Left ventricle myocardium inferior (tissue), 1 donor: ENCODE measurements around the gene MPHOSPH10. TPM values are rescaled to one million over a fixed set of nuclear protein-coding genes. Genes with fewer than 3 reads are reported as not detected.
"Not testable (repeated sequence)": the region's sequence is repeated elsewhere in the genome, so short reads cannot be mapped to it uniquely, and the experiment has no call there.

ENCODE experiments used
- DNase-seq: peaks from one replicate; pipeline ENCODE4 v3.0.0-alpha.2; 2020
- H3K27ac ChIP-seq: fragments of 200-600 bp; replicated peaks from 2 replicates; pipeline ENCODE4 v1.8.0; 2021
- H3K27me3 ChIP-seq: fragments of 200-600 bp; 2 replicates; pipeline ENCODE4 v1.8.0; 2021; ENCODE audit warnings: low read depth
- H3K36me3 ChIP-seq: fragments of 200-600 bp; 2 replicates; pipeline ENCODE4 v1.8.0; 2021
- H3K4me1 ChIP-seq: fragments of 200-600 bp; 2 replicates; pipeline ENCODE4 v1.8.0; 2021
- H3K4me3 ChIP-seq: fragments of 200-600 bp; 2 replicates; pipeline ENCODE4 v1.8.0; 2021; ENCODE audit warnings: mild to moderate bottlenecking, moderate library complexity
- H3K9me3 ChIP-seq: fragments of 200-600 bp; replicated peaks from 2 replicates; pipeline ENCODE4 v1.8.0; 2021
- intact Hi-C: fragments of 100-400 bp; cut with micrococcal nuclease; formaldehyde crosslinking; loops from one replicate; pipeline ENCODE4 v1.11.0; 2022
- total RNA-seq: library from RNA; stranded (reverse); fragmentation: NEBNext Ultra II Directional; extraction: Animal tissue kit (Norgen Biotek cat#: 25700); gene quantifications from one replicate; pipeline ENCODE4 v1.2.1, GENCODE V29; 2021
- TF ChIP-seq, protein P1 (sequence below): fragments of 200-600 bp; IDR thresholded peaks from 2 replicates; pipeline ENCODE4 v1.8.0; 2021; ENCODE audit warnings: antibody characterized with exemption, mild to moderate bottlenecking, borderline replicate concordance
- donor health status: DM: no; HTN: yes; CAD: no; lungs with severe emphysema.

The MPHOSPH10 gene
- total RNA-seq, 1 donor from 2014 or later, result 20.7 TPM

- intact Hi-C loops, result no loop called here
These were observed 30.1 kb upstream of the MPHOSPH10 start for GRCh38 chr2:71100195-71100964.

DNA sequence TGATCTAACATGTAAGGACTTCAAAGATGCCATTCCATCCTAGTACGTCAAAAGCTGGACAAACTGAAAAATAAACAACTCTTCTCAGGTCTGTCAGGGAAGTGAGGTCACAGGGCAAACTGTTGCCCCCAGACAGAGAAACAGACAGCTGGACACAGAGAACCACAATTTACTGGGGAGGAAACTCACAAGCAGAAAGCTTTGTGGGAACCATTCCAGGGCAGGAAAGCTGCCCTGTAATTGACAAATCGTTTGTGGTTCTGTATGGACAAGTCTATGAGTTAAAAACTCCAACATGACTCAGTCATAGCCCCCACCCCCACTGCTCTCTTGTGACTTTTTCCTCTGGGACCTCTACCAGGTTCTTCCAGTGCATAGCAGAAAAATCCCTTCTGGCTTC, 28.8 kb upstream of the MPHOSPH10 start:
- Histone ChIP-seq H3K9me3 (no peaks in the 10 kb centered on the region), H3K4me1 (no peaks in the 10 kb centered on the region), H3K4me3 (no peak overlapping the region), H3K27me3 (no peaks in the 10 kb centered on the region), H3K27ac (no peak overlapping the region), H3K36me3 (no peaks in the 10 kb centered on the region)
- DNase-seq, result no peak
- TF ChIP-seq, protein P1, sequence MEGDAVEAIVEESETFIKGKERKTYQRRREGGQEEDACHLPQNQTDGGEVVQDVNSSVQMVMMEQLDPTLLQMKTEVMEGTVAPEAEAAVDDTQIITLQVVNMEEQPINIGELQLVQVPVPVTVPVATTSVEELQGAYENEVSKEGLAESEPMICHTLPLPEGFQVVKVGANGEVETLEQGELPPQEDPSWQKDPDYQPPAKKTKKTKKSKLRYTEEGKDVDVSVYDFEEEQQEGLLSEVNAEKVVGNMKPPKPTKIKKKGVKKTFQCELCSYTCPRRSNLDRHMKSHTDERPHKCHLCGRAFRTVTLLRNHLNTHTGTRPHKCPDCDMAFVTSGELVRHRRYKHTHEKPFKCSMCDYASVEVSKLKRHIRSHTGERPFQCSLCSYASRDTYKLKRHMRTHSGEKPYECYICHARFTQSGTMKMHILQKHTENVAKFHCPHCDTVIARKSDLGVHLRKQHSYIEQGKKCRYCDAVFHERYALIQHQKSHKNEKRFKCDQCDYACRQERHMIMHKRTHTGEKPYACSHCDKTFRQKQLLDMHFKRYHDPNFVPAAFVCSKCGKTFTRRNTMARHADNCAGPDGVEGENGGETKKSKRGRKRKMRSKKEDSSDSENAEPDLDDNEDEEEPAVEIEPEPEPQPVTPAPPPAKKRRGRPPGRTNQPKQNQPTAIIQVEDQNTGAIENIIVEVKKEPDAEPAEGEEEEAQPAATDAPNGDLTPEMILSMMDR, result no peak
- intact Hi-C loops, result no loop called here

More at GRCh38 chr2:71100195-71100964, 30.1 kb upstream of the MPHOSPH10 start:
- Histone ChIP-seq H3K4me1 (no peaks in the 10 kb centered on the region), H3K9me3 (no peaks in the 10 kb centered on the region), H3K36me3 (no peaks in the 10 kb centered on the region), H3K4me3 (no peak overlapping the region), H3K27me3 (no peaks in the 10 kb centered on the region), H3K27ac (no peak overlapping the region)
- TF ChIP-seq, protein P1, result peak; percentile 78
- peak; percentile 37 for DNase-seq

- peaks cover 5% of the 10 kb centered on the region for H3K36me3 ChIP-seq
- intact Hi-C loops, result no loop called here
- H3K9me3 ChIP-seq, result no peaks in the 10 kb centered on the region
- no peaks in the 10 kb centered on the region for H3K27me3 ChIP-seq
- no peak for DNase-seq
- no peak overlapping the region for H3K27ac ChIP-seq
- H3K4me1 ChIP-seq, result no peaks in the 10 kb centered on the region
- TF ChIP-seq, protein P1, result no peak
- H3K4me3 ChIP-seq, result no peak overlapping the region
These were observed 27.3 kb upstream of the MPHOSPH10 start for GRCh38 chr2:71102981-71103681.

- Histone ChIP-seq H3K4me1 (no peaks in the 10 kb centered on the region), H3K27me3 (no peaks in the 10 kb centered on the region), H3K9me3 (no peaks in the 10 kb centered on the region), H3K4me3 (no peak overlapping the region), H3K27ac (no peak overlapping the region), H3K36me3 (peaks cover 12% of the 10 kb centered on the region)
- TF ChIP-seq, protein P1, result no peak
- intact Hi-C loops, result no loop called here
- no peak for DNase-seq
These were observed 26.6 kb upstream of the MPHOSPH10 start for GRCh38 chr2:71103809-71104208.

- H3K27ac ChIP-seq, H3K4me1 ChIP-seq, H3K4me3 ChIP-seq, DNase-seq, H3K27me3 ChIP-seq, intact Hi-C loops, H3K9me3 ChIP-seq: not testable (repeated sequence)
- peaks cover 33% of the 10 kb centered on the region for H3K36me3 ChIP-seq
These were observed 24.0 kb upstream of the MPHOSPH10 start for GRCh38 chr2:71106463-71106862.

DNA sequence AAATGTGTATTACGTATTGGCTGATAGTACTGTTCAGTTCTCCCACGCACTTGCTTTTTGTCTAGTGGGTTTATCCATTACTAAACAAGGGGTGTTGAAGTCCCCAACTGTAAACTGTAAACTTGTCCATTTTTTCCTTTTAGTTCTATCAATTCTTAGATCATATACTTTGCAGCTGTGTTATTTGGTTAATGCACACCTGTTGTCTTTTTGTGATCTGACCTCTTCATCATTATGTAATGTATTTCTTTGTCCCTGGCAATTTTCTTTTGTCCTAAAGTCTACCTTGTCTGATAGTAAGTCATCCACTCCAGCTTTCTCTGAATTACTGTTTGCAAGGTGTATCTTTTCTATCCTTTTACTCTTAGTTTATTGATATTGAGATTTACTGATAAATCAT, 22.3 kb upstream of the MPHOSPH10 start:
- no peaks in the 10 kb centered on the region for H3K27me3 ChIP-seq
- no peak overlapping the region for H3K4me3 ChIP-seq
- TF ChIP-seq, protein P1, result no peak
- H3K4me1 ChIP-seq, result no peaks in the 10 kb centered on the region
- no peak overlapping the region for H3K27ac ChIP-seq
- DNase-seq, result no peak
- intact Hi-C loops, result no loop called here
- no peaks in the 10 kb centered on the region for H3K9me3 ChIP-seq
- H3K36me3 ChIP-seq, result peaks cover 42% of the 10 kb centered on the region
